A549 (cell line): Measurements from ENCODE around the gene ARMC9. TPM values are rescaled to one million over a fixed set of nuclear protein-coding genes. Genes with fewer than 3 reads are reported as not detected.

Experiments used
- ATAC-seq, 2 experiments: fragments of 200-7000 bp in 1 of 2; fragments of >200 bp in 1 of 2; cut with Nextera tagmentation in 1 of 2; cut with Tn5 transposase in 1 of 2; 3 replicates each; pipeline versions ENCODE4 v1.8.0 to v1.9.1; 2018 to 2020; ENCODE audit warnings: mild to moderate bottlenecking in 1 of 2, moderate library complexity in 1 of 2
- CTCF ChIA-PET: fragments of 300-600 bp; sonication (Branson Sonifier 250); formaldehyde crosslinking; extraction: SDS; loops from one replicate; lab custom pipeline; 2021; ENCODE audit warnings: antibody characterized with exemption, inconsistent platforms; lab: Yijun Ruan, JAX
- POLR2A ChIA-PET: fragments of 350-600 bp; formaldehyde crosslinking; extraction: SDS; loops from one replicate; lab custom pipeline; 2021; ENCODE audit warnings: antibody characterized with exemption, inconsistent platforms; lab: Yijun Ruan, JAX
- DNase-seq, 2 experiments: peaks; one replicate each; pipeline versions ENCODE4 v3.0.0 to v3.0.0-alpha.2; 2011 to 2016; ENCODE audit warnings: low read depth in 1 of 2, low spot score in 1 of 2
- FAIRE-seq: peaks from 2 replicates; lab custom pipeline; 2011; peaks lifted over from hg19 to GRCh38; lab: Jason Lieb, UNC
- H3K27ac ChIP-seq, 2 experiments: fragments of >200 bp; sonication (Bioruptor Twin); formaldehyde crosslinking; 3 replicates each; pipeline ENCODE4 v1.5.1; 2016 to 2017
- H3K4me1 ChIP-seq: fragments of >200 bp; sonication (Bioruptor Twin); formaldehyde crosslinking; 3 replicates; pipeline ENCODE4 v1.6.1; 2016
- H3K4me2 ChIP-seq: fragments of >200 bp; sonication (Bioruptor Twin); formaldehyde crosslinking; 3 replicates; pipeline ENCODE4 v1.6.1; 2016
- H3K4me3 ChIP-seq: fragments of >200 bp; sonication (Bioruptor Twin); formaldehyde crosslinking; 3 replicates; pipeline ENCODE4 v1.5.1; 2016
- H3K9me3 ChIP-seq: fragments of >200 bp; sonication (Bioruptor Twin); formaldehyde crosslinking; 3 replicates; pipeline ENCODE4 v1.6.1; 2016
- CEBPB ChIP-seq, 2 experiments: fragments of >200 bp in 1 of 2; sonication (Bioruptor Twin) in 1 of 2; formaldehyde crosslinking in 1 of 2; IDR thresholded peaks; 2 replicates each; pipeline ENCODE4 v1.6.1; 2012 to 2016
- CHD4 ChIP-seq: fragments of 200-600 bp; sonication (generic); IDR thresholded peaks from 2 replicates; pipeline ENCODE4 v1.6.1; 2016; ENCODE audit warnings: antibody characterized with exemption, mild to moderate bottlenecking, borderline replicate concordance
- ESRRA ChIP-seq: fragments of 150-350 bp; IDR thresholded peaks from 2 replicates; pipeline ENCODE4 v1.6.1; 2014; ENCODE audit warnings: mild to moderate bottlenecking, low read length, borderline replicate concordance
- FOSB ChIP-seq: fragments of 250-450 bp; sonication (Bioruptor Pico); IDR thresholded peaks from 2 replicates; pipeline ENCODE4 v1.5.0; 2020; ENCODE audit warnings: mild to moderate bottlenecking, moderate library complexity
- FOSL2 ChIP-seq, 2 experiments: fragments of 450-650 bp in 1 of 2; fragments of >200 bp in 1 of 2; sonication (Bioruptor Twin) in 1 of 2; formaldehyde crosslinking; IDR thresholded peaks; 2 replicates each; pipeline versions ENCODE4 v1.5.0 to v1.6.1; 2016 to 2020; ENCODE audit warnings: mild to moderate bottlenecking in 1 of 2, moderate library complexity in 1 of 2
- FOXS1 ChIP-seq: fragments of 250-450 bp; sonication (Bioruptor Pico); IDR thresholded peaks from 2 replicates; pipeline ENCODE4 v1.5.0; 2020; ENCODE audit warnings: mild to moderate bottlenecking, moderate library complexity
- GATA3 ChIP-seq: IDR thresholded peaks from 2 replicates; pipeline ENCODE4 v1.6.1; 2012; ENCODE audit warnings: borderline replicate concordance
- HOXA7 ChIP-seq: fragments of 250-450 bp; sonication (Bioruptor Pico); IDR thresholded peaks from 2 replicates; pipeline ENCODE4 v1.5.0; 2020; ENCODE audit warnings: mild to moderate bottlenecking, moderate library complexity
- HOXB5 ChIP-seq: fragments of 250-450 bp; sonication (Bioruptor Pico); IDR thresholded peaks from 2 replicates; pipeline ENCODE4 v1.5.0; 2020; ENCODE audit warnings: mild to moderate bottlenecking, moderate library complexity
- JUNB ChIP-seq: fragments of >200 bp; sonication (Bioruptor Twin); formaldehyde crosslinking; IDR thresholded peaks from 2 replicates; pipeline ENCODE4 v1.6.1; 2016
- KDM1A ChIP-seq: fragments of 200-600 bp; sonication (generic); IDR thresholded peaks from 2 replicates; pipeline ENCODE4 v1.6.1; 2016; ENCODE audit warnings: low read depth, mild to moderate bottlenecking
- KDM5A ChIP-seq: fragments of 200-600 bp; sonication (generic); IDR thresholded peaks from 2 replicates; pipeline ENCODE4 v1.6.1; 2016; ENCODE audit warnings: antibody characterized with exemption, mild to moderate bottlenecking
- MAX ChIP-seq: IDR thresholded peaks from 2 replicates; pipeline ENCODE4 v1.6.1; 2012
- MAZ ChIP-seq: fragments of 150-350 bp; IDR thresholded peaks from 2 replicates; pipeline ENCODE4 v1.6.1; 2014; ENCODE audit warnings: antibody characterized with exemption, low read depth, low read length, borderline replicate concordance
- NFE2L2 ChIP-seq: fragments of 150-350 bp; conservative IDR thresholded peaks from 2 replicates; pipeline ENCODE4 v1.6.1; 2014; ENCODE audit warnings: low read length
- NPAS2 ChIP-seq: fragments of 250-450 bp; sonication (Bioruptor Pico); IDR thresholded peaks from 2 replicates; pipeline ENCODE4 v1.8.0; 2022; ENCODE audit warnings: mild to moderate bottlenecking, moderate library complexity, borderline replicate concordance
- POLR2A ChIP-seq: IDR thresholded peaks from 2 replicates; pipeline ENCODE4 v1.6.1; 2012; ENCODE audit warnings: mild to moderate bottlenecking, low read length
- RAD21 ChIP-seq, 2 experiments: fragments of >200 bp in 1 of 2; sonication (Bioruptor Twin) in 1 of 2; formaldehyde crosslinking in 1 of 2; IDR thresholded peaks in 1 of 2; conservative IDR thresholded peaks in 1 of 2; 2 replicates in 1 of 2; 3 replicates in 1 of 2; pipeline ENCODE4 v1.6.1; 2012 to 2018; ENCODE audit warnings: inconsistent platforms in 1 of 2
- RARB ChIP-seq: fragments of 250-450 bp; sonication (Bioruptor Pico); IDR thresholded peaks from 2 replicates; pipeline ENCODE4 v1.8.0; 2021; ENCODE audit warnings: mild to moderate bottlenecking, moderate library complexity
- RFX5 ChIP-seq: fragments of 450-650 bp; IDR thresholded peaks from 2 replicates; pipeline ENCODE4 v1.7.1; 2014; ENCODE audit warnings: antibody characterized with exemption, mild to moderate bottlenecking, moderate library complexity
- SREBF2 ChIP-seq: fragments of 450-650 bp; IDR thresholded peaks from 2 replicates; pipeline ENCODE4 v1.6.1; 2014; ENCODE audit warnings: mild to moderate bottlenecking, moderate library complexity
- TFCP2L1 ChIP-seq: fragments of 250-450 bp; sonication (Bioruptor Pico); IDR thresholded peaks from 2 replicates; pipeline ENCODE4 v1.5.0; 2021; ENCODE audit warnings: mild to moderate bottlenecking
- TP53 ChIP-seq: fragments of 250-450 bp; sonication (Bioruptor Pico); IDR thresholded peaks from 2 replicates; pipeline ENCODE4 v1.5.0; 2021; ENCODE audit warnings: mild to moderate bottlenecking, moderate library complexity
- ZSCAN20 ChIP-seq: fragments of 250-450 bp; sonication (Bioruptor Pico); IDR thresholded peaks from 2 replicates; pipeline ENCODE4 v1.8.0; 2022; ENCODE audit warnings: mild to moderate bottlenecking, moderate library complexity
- whole genome bisulfite sequencing: methylation state at CpG from one replicate; pipeline ENCODE4 v1.1.6; 2017; ENCODE audit errors: missing lambda C conversion rate; 5-methylcytosine and 5-hydroxymethylcytosine counted together
- polyA plus RNA-seq, 4 experiments: library from polyadenylated mRNA; depleted of rRNA in 3 of 4; stranded (reverse); fragments of >200 nt; fragmentation: RNase III in 1 of 4; extraction: RNeasy Plus Mini Kit Qiagen cat#74134 plus additional on column Dnase treatment in 1 of 4; gene quantifications; 2 replicates in 3 of 4; 3 replicates in 1 of 4; pipeline ENCODE4 v1.2.3, GENCODE V29; 2011 to 2017
- TF ChIP-seq, protein P1 (sequence below): fragments of >200 bp; sonication (Bioruptor Twin); formaldehyde crosslinking; IDR thresholded peaks from 3 replicates; pipeline ENCODE4 v1.5.1; 2016
- TF ChIP-seq, protein P2 (sequence below): fragments of 200-600 bp; sonication (generic); IDR thresholded peaks from 2 replicates; pipeline ENCODE4 v1.6.1; 2016; ENCODE audit warnings: antibody characterized with exemption, mild to moderate bottlenecking, moderate library complexity

ARMC9 gene
- polyA plus RNA-seq, 2 of the 4 experiments (the other 2 are of a cell fraction): 12.0 to 14.1 TPM

DNA sequence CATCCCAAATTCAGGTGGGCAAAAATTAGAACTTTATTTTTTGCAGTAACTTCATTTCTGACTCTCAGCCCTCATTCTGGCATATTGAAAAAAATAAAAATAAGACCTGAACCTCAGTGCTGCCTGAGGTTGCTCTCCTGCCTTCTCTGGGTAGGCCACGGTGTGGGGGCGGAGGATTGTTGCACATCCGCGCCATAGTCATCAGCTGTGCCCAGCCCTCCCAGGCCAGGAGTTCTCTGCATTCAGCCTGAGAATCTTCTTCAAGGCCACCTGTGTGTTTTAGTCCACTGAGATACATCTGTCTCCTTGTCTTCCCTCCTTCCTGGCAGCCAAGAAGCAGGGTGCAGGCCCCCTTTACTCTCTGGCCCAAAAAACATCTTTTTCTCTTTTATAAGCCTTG, 94.7 kb downstream of the ARMC9 start:
- DNase-seq: no peak
- Histone ChIP-seq H3K4me2 (no peak overlapping the region), H3K4me1 (0 out of 3 replicates have a peak, but pooled peaks cover 2% of the 10 kb centered on the region), H3K9me3 (no peaks in the 10 kb centered on the region), H3K27ac (no peak overlapping the region), H3K4me3 (no peak overlapping the region)
- 94% methylated on average over 4 of the region's 4 CpGs for WGBS
- no peak for TF ChIP-seq SREBF2
- TF ChIP-seq CEBPB (IDR thresholded peaks at IDR 0.05): no peak
- TF ChIP-seq, protein P1, sequence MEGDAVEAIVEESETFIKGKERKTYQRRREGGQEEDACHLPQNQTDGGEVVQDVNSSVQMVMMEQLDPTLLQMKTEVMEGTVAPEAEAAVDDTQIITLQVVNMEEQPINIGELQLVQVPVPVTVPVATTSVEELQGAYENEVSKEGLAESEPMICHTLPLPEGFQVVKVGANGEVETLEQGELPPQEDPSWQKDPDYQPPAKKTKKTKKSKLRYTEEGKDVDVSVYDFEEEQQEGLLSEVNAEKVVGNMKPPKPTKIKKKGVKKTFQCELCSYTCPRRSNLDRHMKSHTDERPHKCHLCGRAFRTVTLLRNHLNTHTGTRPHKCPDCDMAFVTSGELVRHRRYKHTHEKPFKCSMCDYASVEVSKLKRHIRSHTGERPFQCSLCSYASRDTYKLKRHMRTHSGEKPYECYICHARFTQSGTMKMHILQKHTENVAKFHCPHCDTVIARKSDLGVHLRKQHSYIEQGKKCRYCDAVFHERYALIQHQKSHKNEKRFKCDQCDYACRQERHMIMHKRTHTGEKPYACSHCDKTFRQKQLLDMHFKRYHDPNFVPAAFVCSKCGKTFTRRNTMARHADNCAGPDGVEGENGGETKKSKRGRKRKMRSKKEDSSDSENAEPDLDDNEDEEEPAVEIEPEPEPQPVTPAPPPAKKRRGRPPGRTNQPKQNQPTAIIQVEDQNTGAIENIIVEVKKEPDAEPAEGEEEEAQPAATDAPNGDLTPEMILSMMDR: no peak
- no peak for TF ChIP-seq NFE2L2
- no peak for ATAC-seq
- CTCF ChIA-PET: interaction anchor here (0.7 to 12.8 kb wide), 4 partner anchors 15 to 114 kb away, joined by 3 to 294 read pairs (median 4); no protein-coding TSS in a partner anchor
- FAIRE-seq: no peak
- POLR2A ChIA-PET: no interaction called here

- 81% methylated on average over 7 of the region's 7 CpGs for WGBS
- ChIA-PET CTCF (interaction anchor here (0.9 to 12.8 kb wide), 3 partner anchors 30 to 113 kb away, joined by 3 to 294 read pairs (median 3); no protein-coding TSS in a partner anchor), POLR2A (no interaction called here)
- TF ChIP-seq MAZ: no peak
- no peak for TF ChIP-seq TP53
- TF ChIP-seq, protein P2, sequence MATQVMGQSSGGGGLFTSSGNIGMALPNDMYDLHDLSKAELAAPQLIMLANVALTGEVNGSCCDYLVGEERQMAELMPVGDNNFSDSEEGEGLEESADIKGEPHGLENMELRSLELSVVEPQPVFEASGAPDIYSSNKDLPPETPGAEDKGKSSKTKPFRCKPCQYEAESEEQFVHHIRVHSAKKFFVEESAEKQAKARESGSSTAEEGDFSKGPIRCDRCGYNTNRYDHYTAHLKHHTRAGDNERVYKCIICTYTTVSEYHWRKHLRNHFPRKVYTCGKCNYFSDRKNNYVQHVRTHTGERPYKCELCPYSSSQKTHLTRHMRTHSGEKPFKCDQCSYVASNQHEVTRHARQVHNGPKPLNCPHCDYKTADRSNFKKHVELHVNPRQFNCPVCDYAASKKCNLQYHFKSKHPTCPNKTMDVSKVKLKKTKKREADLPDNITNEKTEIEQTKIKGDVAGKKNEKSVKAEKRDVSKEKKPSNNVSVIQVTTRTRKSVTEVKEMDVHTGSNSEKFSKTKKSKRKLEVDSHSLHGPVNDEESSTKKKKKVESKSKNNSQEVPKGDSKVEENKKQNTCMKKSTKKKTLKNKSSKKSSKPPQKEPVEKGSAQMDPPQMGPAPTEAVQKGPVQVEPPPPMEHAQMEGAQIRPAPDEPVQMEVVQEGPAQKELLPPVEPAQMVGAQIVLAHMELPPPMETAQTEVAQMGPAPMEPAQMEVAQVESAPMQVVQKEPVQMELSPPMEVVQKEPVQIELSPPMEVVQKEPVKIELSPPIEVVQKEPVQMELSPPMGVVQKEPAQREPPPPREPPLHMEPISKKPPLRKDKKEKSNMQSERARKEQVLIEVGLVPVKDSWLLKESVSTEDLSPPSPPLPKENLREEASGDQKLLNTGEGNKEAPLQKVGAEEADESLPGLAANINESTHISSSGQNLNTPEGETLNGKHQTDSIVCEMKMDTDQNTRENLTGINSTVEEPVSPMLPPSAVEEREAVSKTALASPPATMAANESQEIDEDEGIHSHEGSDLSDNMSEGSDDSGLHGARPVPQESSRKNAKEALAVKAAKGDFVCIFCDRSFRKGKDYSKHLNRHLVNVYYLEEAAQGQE: no peak
- TF ChIP-seq RARB (CRISPR knock-in tag): no peak
- no peak for TF ChIP-seq SREBF2
- no peak for TF ChIP-seq POLR2A
- TF ChIP-seq MAX: no peak
- TF ChIP-seq RFX5: no peak
- no peak for TF ChIP-seq FOSL2 (IDR thresholded peaks at IDR 0.05)
- TF ChIP-seq FOSL2 (CRISPR knock-in tag; IDR thresholded peaks at IDR 0.05): no peak
- TF ChIP-seq CHD4: no peak
- peaks cover 2% of the 10 kb centered on the region; the same call in 1 of the 3 replicates for H3K4me1 ChIP-seq
- no peaks in the 10 kb centered on the region for H3K9me3 ChIP-seq
- ATAC-seq (no peak), FAIRE-seq (no peak), DNase-seq (no peak)
- no peak overlapping the region for H3K27ac ChIP-seq
- H3K4me3 ChIP-seq: no peak overlapping the region
- H3K4me2 ChIP-seq: no peak overlapping the region
Measured at GRCh38 chr2:231294116-231294515, 95.7 kb downstream of the ARMC9 start.

DNA sequence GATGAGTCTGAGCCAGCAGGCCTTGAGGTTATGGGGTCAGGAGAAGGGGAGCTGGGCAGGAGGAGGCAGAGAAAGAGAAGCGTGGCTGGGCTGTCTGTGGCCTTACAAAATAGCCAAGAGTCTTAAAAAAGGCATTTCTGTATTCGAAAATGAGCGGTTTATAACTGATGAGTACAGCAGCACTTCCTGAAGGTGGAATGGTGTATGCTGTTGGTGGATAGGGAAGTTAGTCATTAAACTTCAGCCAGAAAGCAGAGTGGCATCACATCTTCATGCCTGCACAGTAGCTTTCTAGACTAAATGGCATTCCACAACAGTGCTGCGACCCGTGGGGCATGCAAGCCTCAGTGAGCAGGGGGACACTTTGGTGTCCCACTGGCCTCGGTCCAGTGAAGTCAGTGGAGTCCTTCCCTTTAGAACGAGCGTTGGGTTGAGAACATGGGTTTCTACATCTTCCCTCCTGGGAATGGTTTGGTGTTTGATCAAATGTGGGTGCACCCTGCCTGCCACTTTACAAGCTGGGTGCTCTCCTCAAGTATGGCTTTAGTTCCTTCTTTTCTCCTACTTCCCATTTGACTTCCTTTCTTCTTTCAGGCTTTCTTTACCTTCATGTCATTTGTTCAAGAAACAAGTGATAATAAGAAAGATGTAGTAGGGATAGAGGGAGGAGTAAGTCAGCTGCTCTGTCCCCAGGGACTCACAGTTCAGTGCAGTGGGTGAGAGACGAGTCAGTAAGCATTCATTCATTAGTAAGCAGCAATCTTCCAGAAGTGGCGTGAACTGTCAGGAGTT, 96.3 kb downstream of the ARMC9 start:
- POLR2A ChIA-PET: no interaction called here
- no peak for ATAC-seq
- no peaks in the 10 kb centered on the region for H3K9me3 ChIP-seq
- no peak for DNase-seq
- H3K4me1 ChIP-seq: peaks cover 9% of the 10 kb centered on the region
- H3K4me3 ChIP-seq: no peak overlapping the region
- CTCF ChIA-PET: interaction anchor here (0.7 to 12.8 kb wide), 7 partner anchors 13 to 125 kb away, joined by 3 to 294 read pairs (median 10); no protein-coding TSS in a partner anchor
- WGBS: 85% methylated on average over 10 of the region's 10 CpGs
- FAIRE-seq: no peak
- H3K4me2 ChIP-seq: no peak overlapping the region
- H3K27ac ChIP-seq: no peak overlapping the region
- TF ChIP-seq KDM1A (no peak), NPAS2 (CRISPR knock-in tag) (no peak), ZSCAN20 (CRISPR knock-in tag) (no peak), HOXA7 (CRISPR knock-in tag) (no peak), TFCP2L1 (CRISPR knock-in tag) (no peak), RAD21 (conservative IDR thresholded peaks at IDR 0.05 in 1 of 2, IDR thresholded peaks at IDR 0.05 in 1 of 2) (no peak), FOXS1 (no peak), HOXB5 (CRISPR knock-in tag) (no peak), FOSB (CRISPR knock-in tag) (no peak), GATA3 (no peak), JUNB (no peak), KDM5A (no peak), ESRRA (no peak)
- TF ChIP-seq, protein P1: no peak
